ENCODE results near the gene CSTB. TPM values are rescaled to one million over a fixed set of nuclear protein-coding genes. Genes with fewer than 3 reads are reported as not detected.

Gene CSTB
- total RNA-seq, 1 donor from 2014 or later: 27.9 TPM

DNA sequence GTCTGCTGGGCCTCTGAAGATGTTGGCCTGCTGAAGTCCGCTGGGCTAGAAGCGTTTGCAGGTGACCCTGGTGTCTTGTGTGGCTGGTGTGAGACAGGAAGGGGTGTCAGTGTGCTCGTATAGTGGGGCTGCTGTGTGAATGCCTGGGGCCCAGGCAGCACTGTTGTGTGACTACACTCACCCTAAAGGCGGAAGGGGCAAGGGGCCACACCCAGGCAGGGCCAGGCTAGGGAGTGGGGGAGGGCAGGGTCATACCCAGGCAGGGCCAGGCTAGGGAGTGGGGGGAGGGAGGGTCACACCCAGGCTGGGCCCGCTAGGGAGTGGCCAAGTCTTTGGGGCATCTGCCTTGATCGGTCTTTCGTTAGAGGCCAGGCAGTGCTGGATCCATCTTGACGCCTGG lies 32.2 kb downstream of the CSTB start:
- Histone ChIP-seq H3K36me3 (ENCODE audit: control insufficient read depth, insufficient read depth, low read length) (peaks cover 8% of the 10 kb centered on the region), H3K27me3 (ENCODE audit: control insufficient read depth, insufficient read depth, low read length) (no peaks in the 10 kb centered on the region), H3K4me3 (ENCODE audit: low read depth, low read length) (no peak overlapping the region)
- no peak for DNase-seq (ENCODE audit: low read depth)
- TF ChIP-seq, protein P1, sequence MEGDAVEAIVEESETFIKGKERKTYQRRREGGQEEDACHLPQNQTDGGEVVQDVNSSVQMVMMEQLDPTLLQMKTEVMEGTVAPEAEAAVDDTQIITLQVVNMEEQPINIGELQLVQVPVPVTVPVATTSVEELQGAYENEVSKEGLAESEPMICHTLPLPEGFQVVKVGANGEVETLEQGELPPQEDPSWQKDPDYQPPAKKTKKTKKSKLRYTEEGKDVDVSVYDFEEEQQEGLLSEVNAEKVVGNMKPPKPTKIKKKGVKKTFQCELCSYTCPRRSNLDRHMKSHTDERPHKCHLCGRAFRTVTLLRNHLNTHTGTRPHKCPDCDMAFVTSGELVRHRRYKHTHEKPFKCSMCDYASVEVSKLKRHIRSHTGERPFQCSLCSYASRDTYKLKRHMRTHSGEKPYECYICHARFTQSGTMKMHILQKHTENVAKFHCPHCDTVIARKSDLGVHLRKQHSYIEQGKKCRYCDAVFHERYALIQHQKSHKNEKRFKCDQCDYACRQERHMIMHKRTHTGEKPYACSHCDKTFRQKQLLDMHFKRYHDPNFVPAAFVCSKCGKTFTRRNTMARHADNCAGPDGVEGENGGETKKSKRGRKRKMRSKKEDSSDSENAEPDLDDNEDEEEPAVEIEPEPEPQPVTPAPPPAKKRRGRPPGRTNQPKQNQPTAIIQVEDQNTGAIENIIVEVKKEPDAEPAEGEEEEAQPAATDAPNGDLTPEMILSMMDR (IDR thresholded peaks at IDR 0.05; ENCODE audit: insufficient read depth, low read length, poor library complexity, severe bottlenecking): no peak

DNA sequence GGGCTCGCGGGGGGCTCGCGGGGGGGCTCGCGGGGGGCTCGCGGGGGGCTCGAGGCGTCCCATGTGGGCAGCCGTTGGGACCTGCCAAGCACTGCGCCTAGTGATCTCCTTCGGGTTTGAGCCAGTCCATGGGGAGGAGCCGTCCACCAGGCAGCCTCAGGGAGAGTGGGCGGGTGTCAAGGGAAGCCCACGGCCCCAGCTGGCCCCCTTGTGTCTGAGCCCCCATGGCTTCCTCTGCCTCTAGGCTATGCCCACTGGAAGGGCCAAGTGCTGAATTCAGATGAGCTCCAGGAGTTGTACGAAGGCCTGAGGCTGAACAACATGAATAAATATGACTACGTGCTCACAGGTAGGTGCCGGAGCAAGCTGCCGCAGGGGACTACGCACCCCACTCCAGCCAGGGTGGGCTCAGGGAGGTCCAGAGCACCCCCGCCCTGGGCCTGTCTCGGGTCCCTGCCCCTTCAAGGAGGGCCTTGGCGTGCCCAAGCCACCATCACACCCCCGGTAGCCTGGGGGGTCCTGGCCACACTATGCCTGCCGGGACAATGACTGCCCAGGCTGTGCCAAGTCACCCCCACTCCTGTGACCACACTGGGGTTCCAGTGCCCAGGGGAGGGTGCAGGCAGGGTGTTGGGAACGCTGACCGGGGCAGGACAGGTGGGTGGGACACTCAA lies 34.5 kb downstream of the CSTB start:
- H3K27me3 ChIP-seq (ENCODE audit: control insufficient read depth, insufficient read depth, low read length): no peaks in the 10 kb centered on the region
- H3K36me3 ChIP-seq (ENCODE audit: control insufficient read depth, insufficient read depth, low read length): peaks cover 6% of the 10 kb centered on the region
- DNase-seq (ENCODE audit: low read depth): no peak
- no peak overlapping the region for H3K4me3 ChIP-seq (ENCODE audit: low read depth, low read length)
- TF ChIP-seq, protein P1 (IDR thresholded peaks at IDR 0.05; ENCODE audit: insufficient read depth, low read length, poor library complexity, severe bottlenecking): no peak

DNA sequence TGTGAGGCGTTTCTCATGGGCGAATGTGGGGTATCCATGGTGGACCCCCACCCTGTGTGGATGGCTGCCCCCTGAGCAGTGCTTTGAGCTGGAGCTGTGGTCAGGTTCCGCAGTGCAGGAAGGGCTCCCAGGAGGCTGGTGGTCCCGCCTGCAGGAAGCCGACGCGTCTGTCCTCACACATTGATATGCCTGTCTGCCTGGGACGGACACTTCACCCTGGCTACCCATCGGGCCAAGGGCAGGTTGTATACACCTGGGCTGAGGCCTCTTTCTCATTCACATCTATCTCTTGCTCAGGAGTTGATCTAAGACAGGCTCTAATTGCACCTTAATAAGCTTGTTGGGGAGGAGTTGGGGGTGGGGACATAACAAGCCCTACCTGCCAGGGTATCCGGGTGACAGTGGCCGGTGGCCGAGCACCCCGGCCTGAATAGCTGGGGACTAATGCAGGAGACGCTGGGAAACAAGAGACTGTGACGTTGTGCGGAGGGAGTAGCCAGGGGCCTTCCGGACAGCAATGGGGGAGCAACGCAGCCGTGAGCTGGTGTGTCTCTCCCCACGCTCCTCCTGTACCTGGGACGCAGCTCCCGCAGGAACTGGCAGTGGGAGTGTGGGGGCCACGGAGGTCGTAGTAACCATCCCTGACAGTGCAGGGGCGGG lies 35.5 kb downstream of the CSTB start:
- no peak for DNase-seq (ENCODE audit: low read depth)
- no peak overlapping the region for H3K4me3 ChIP-seq (ENCODE audit: low read depth, low read length)
- no peaks in the 10 kb centered on the region for H3K27me3 ChIP-seq (ENCODE audit: control insufficient read depth, insufficient read depth, low read length)
- H3K36me3 ChIP-seq (ENCODE audit: control insufficient read depth, insufficient read depth, low read length): peaks cover 6% of the 10 kb centered on the region
- TF ChIP-seq, protein P1 (IDR thresholded peaks at IDR 0.05; ENCODE audit: insufficient read depth, low read length, poor library complexity, severe bottlenecking): no peak

DNA sequence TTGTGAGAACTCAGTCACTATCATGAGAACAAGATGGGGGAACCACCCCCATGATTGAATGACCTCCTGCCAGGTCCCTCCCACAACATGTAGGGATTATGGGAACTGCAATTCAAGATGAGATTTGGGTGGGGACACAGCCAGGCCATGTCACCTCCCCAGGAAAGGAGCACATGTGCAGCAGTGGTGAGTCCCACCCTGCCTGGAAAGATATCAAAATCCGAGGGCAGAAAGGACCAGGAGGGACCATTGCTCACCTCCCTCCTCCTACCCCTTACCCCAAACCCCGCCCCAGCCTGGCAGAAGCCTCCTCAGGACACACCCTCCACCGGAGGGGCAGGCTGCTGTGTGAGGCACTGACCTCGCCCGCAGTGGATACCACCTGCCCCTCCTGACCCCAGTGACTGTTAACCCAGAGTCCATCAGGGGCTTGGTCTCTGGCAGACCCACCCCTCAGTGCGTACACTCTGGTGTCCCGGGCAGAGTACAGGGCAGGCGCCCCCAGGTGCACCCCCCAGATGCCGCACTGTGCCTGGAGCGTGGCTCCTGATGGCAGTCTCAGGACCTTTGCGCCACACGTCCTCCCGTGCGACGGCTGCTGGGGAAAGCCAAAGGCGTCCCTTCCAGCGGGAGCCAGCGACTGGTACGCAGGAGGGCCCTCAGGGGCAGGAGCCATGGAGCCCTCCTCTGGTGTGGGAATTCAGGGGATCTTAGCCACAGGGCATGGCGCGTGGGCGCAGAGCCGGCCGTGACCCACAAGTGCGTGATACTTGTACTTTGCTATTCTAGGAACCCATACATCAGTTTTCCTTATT lies 36.3 kb downstream of the CSTB start:
- Histone ChIP-seq H3K36me3 (ENCODE audit: control insufficient read depth, insufficient read depth, low read length) (peaks cover 6% of the 10 kb centered on the region), H3K4me3 (ENCODE audit: low read depth, low read length) (no peak overlapping the region), H3K27me3 (ENCODE audit: control insufficient read depth, insufficient read depth, low read length) (no peaks in the 10 kb centered on the region)
- DNase-seq (ENCODE audit: low read depth): no peak
- TF ChIP-seq, protein P1 (IDR thresholded peaks at IDR 0.05; ENCODE audit: insufficient read depth, low read length, poor library complexity, severe bottlenecking): no peak

DNA sequence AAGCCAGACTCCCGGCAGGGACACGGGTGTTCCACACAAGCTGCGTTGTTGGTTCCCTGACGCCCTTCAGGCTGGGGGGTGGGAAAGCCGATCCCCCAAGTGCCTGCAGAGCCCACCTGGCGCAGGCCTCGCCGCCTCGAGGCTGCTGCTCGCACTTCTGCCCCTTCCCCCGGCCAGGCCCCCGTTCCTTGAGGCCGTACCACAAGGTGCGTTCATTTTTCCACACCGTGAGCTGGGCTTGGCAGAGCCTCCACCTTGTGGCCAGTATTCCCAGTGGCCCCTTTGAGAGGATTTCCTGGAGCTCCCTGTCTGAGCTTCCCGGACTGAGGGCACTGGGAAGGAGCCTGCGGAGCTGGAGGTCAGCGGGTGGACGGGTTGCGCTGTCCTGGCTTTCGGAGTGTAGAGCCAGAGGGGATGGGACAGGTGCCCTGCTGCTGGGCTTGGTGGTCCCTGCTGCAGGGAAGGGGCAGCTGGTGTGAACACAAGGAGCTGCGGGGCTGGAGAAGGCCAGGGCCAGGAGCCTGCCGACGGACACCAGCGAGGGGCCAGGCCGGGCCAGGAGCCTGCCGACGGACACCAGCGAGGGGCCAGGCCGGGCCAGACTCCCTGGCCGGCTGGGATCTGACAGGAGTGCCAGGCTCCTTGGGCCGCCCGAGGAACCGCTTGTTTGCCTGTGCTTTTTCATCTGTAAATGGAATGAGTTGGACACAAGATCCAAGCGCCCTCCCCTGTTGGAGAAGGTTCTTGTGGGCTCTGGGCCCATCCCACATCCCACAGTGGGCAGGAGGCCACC lies 38.8 kb downstream of the CSTB start:
- no peak for DNase-seq (ENCODE audit: low read depth)
- TF ChIP-seq, protein P1 (IDR thresholded peaks at IDR 0.05; ENCODE audit: insufficient read depth, low read length, poor library complexity, severe bottlenecking): no peak
- Histone ChIP-seq H3K27me3 (ENCODE audit: control insufficient read depth, insufficient read depth, low read length) (no peaks in the 10 kb centered on the region), H3K4me3 (ENCODE audit: low read depth, low read length) (no peak overlapping the region), H3K36me3 (ENCODE audit: control insufficient read depth, insufficient read depth, low read length) (peaks cover 1% of the 10 kb centered on the region)
